ENCODE results near the gene DPYSL4.

The DPYSL4 gene

GRCh38 chr10:132229834-132230556 lies 43.2 kb downstream of the DPYSL4 start:
- H3K4me3 ChIP-seq (ENCODE audit: low read length): no peak overlapping the region; the same call in 1 of the 2 replicates

GRCh38 chr10:132230557-132231210 lies 43.9 kb downstream of the DPYSL4 start:
- no peak overlapping the region; the same call in 1 of the 2 replicates for H3K4me3 ChIP-seq (ENCODE audit: low read length)
- no peak for TF ChIP-seq ZNF274 (IDR thresholded peaks at IDR 0.05; ENCODE audit: low read depth, low read length)

More at GRCh38 chr10:132229834-132230556, 43.2 kb downstream of the DPYSL4 start:
- no peak for TF ChIP-seq ZNF274 (IDR thresholded peaks at IDR 0.05; ENCODE audit: low read depth, low read length)

GRCh38 chr10:132231656-132232022 lies 44.9 kb downstream of the DPYSL4 start:
- no peak overlapping the region for H3K4me3 ChIP-seq (ENCODE audit: low read length)
- no peak for TF ChIP-seq ZNF274 (IDR thresholded peaks at IDR 0.05; ENCODE audit: low read depth, low read length)

- TF ChIP-seq ZNF274 (IDR thresholded peaks at IDR 0.05; ENCODE audit: low read depth, low read length): no peak
- no peak overlapping the region for H3K4me3 ChIP-seq (ENCODE audit: low read length)
Measured at GRCh38 chr10:132232023-132232951, 45.5 kb downstream of the DPYSL4 start.

- no peak for TF ChIP-seq ZNF274 (IDR thresholded peaks at IDR 0.05; ENCODE audit: low read depth, low read length)
- no peak overlapping the region for H3K4me3 ChIP-seq (ENCODE audit: low read length)
Measured at GRCh38 chr10:132232981-132233380, 46.2 kb downstream of the DPYSL4 start.

GRCh38 chr10:132233501-132234085 lies 46.8 kb downstream of the DPYSL4 start:
- no peak overlapping the region for H3K4me3 ChIP-seq (ENCODE audit: low read length)
- no peak for TF ChIP-seq ZNF274 (IDR thresholded peaks at IDR 0.05; ENCODE audit: low read depth, low read length)

GRCh38 chr10:132234860-132235259 lies 48.1 kb downstream of the DPYSL4 start:
- TF ChIP-seq ZNF274 (IDR thresholded peaks at IDR 0.05; ENCODE audit: low read depth, low read length): no peak
- H3K4me3 ChIP-seq (ENCODE audit: low read length): no peak overlapping the region

- no peak overlapping the region for H3K4me3 ChIP-seq (ENCODE audit: low read length)
- TF ChIP-seq ZNF274 (IDR thresholded peaks at IDR 0.05; ENCODE audit: low read depth, low read length): no peak
Measured at GRCh38 chr10:132236161-132236560, 49.4 kb downstream of the DPYSL4 start.

- no peak for TF ChIP-seq ZNF274 (IDR thresholded peaks at IDR 0.05; ENCODE audit: low read depth, low read length)
Measured at GRCh38 chr10:132236881-132237280, 50.1 kb downstream of the DPYSL4 start.

GRCh38 chr10:132237396-132237795 lies 50.6 kb downstream of the DPYSL4 start:
- TF ChIP-seq ZNF274 (IDR thresholded peaks at IDR 0.05; ENCODE audit: low read depth, low read length): no peak

More at GRCh38 chr10:132236881-132237280, 50.1 kb downstream of the DPYSL4 start:
- no peak overlapping the region for H3K4me3 ChIP-seq (ENCODE audit: low read length)

GRCh38 chr10:132237871-132238270 lies 51.1 kb downstream of the DPYSL4 start:
- TF ChIP-seq ZNF274 (IDR thresholded peaks at IDR 0.05; ENCODE audit: low read depth, low read length): no peak
- no peak overlapping the region for H3K4me3 ChIP-seq (ENCODE audit: low read length)

More at GRCh38 chr10:132237396-132237795, 50.6 kb downstream of the DPYSL4 start:
- no peak overlapping the region for H3K4me3 ChIP-seq (ENCODE audit: low read length)

- no peak for TF ChIP-seq ZNF274 (IDR thresholded peaks at IDR 0.05; ENCODE audit: low read depth, low read length)
- H3K4me3 ChIP-seq (ENCODE audit: low read length): no peak overlapping the region
Measured at GRCh38 chr10:132238371-132239125, 51.8 kb downstream of the DPYSL4 start.

Measured in GM08714 (cell line).